ENCODE data around the gene GPATCH2L. TPM values are rescaled to one million over a fixed set of nuclear protein-coding genes. Genes with fewer than 3 reads are reported as not detected.

Gene GPATCH2L
- total and polyA plus RNA-seq, 2 of the 13 experiments (the other 11 are each of a cell fraction or from before 2014, with no cell fraction given) = 14.4 to 29.0 TPM

- no peak for TF ChIP-seq ZNF510 (CRISPR knock-in tag; IDR thresholded peaks at IDR 0.05; ENCODE audit: low read depth)
Measured at GRCh38 chr14:76237349-76237990, 85.7 kb downstream of the GPATCH2L start (continued).

GRCh38 chr14:76245097-76245496 lies 93.4 kb downstream of the GPATCH2L start:
- Histone ChIP-seq H4K20me1 (ENCODE audit: insufficient read depth, low read length) (no peaks in the 10 kb centered on the region), H3K27ac (ENCODE audit: extremely low read length, insufficient read depth, low read length) (no peak overlapping the region), H3K79me2 (ENCODE audit: insufficient read depth, low read length) (no peaks in the 10 kb centered on the region), H3K27me3 (ENCODE audit: control insufficient read depth in 1 of 2, insufficient read depth in 2 of 2, low read length in 2 of 2) (no peaks in the 10 kb centered on the region), H2AFZ (ENCODE audit: low read length) (no peak overlapping the region), H3K9ac (ENCODE audit: insufficient read depth, low read depth, low read length) (no peak overlapping the region), H3K36me3 (replicated peaks in 1 of 2; ENCODE audit: control insufficient read depth in 1 of 2, insufficient read depth in 2 of 2, low read length in 2 of 2) (no peaks in the 10 kb centered on the region), H3K9me3 (ENCODE audit: low read length) (no peaks in the 10 kb centered on the region), H3K4me2 (ENCODE audit: low read depth, low read length) (no peak overlapping the region), H3K4me1 (ENCODE audit: insufficient read depth, low read length) (no peaks in the 10 kb centered on the region), H3K4me3 (replicated peaks in 1 of 3; ENCODE audit: insufficient read depth in 1 of 3, low read depth in 2 of 3, low read length in 3 of 3) (no peak overlapping the region)
- WGBS (ENCODE audit: low lambda C conversion rate) = 89% methylated on average over 1 of the region's 1 CpG
- ChIA-PET CTCF (ENCODE audit: low intra/inter-chr PET ratio, low total read pairs) (no interaction called here), POLR2A (no interaction called here)
- FAIRE-seq = no peak
- DNase-seq (ENCODE audit: low spot score) = peak; percentile 28
- in situ Hi-C loops (cut with HindIII; ENCODE audit: extremely low pct_ligation_motif_present, low pct_unique_long_range_greater_than_20kb) (no loop called here), intact Hi-C loops (cut with micrococcal nuclease; ENCODE audit: unreplicated experiment) (no loop called here)
- TF ChIP-seq HCFC1 (IDR thresholded peaks at IDR 0.05; ENCODE audit: low read depth, low read length) (no peak), YEATS2 (CRISPR knock-in tag; IDR thresholded peaks at IDR 0.05; ENCODE audit: borderline replicate concordance) (no peak), ZNF766 (CRISPR knock-in tag; IDR thresholded peaks at IDR 0.05; ENCODE audit: borderline replicate concordance) (no peak), KDM3A (CRISPR knock-in tag; IDR thresholded peaks at IDR 0.05; ENCODE audit: low read depth) (no peak), ELF3 (CRISPR knock-in tag; IDR thresholded peaks at IDR 0.05) (no peak), FOXO4 (CRISPR knock-in tag; conservative IDR thresholded peaks at IDR 0.05) (no peak), ZNF275 (CRISPR knock-in tag; IDR thresholded peaks at IDR 0.05; ENCODE audit: borderline replicate concordance) (no peak)
- no peak; the same call in 2 of the 3 replicates for ATAC-seq
- BruUV-seq (replicated peaks) = no TSS peak
